Hepatocyte (in vitro differentiated cells): Measurements from ENCODE around the gene TMOD2.

ENCODE experiments used
- CTCF ChIP-seq: fragments of 200-600 bp; sonication (generic); IDR thresholded peaks from 2 replicates; pipeline ENCODE4 v1.5.1; 2016; ENCODE audit warnings: antibody characterized with exemption, mild to moderate bottlenecking; ENCODE audit not compliant: poor library complexity
- EZH2 ChIP-seq: fragments of 200-600 bp; sonication (generic); IDR thresholded peaks from 2 replicates; pipeline ENCODE4 v1.6.1; 2016; ENCODE audit warnings: antibody characterized with exemption, mild to moderate bottlenecking, borderline replicate concordance
- EZH2phosphoT487 ChIP-seq: fragments of 200-600 bp; sonication (generic); IDR thresholded peaks from one replicate; pipeline ENCODE4 v1.6.1; 2018; ENCODE audit warnings: antibody characterized with exemption, mild to moderate bottlenecking, low read depth, moderate library complexity; ENCODE audit not compliant: unreplicated experiment, severe bottlenecking

GRCh38 chr15:51775967-51776816 lies 24.8 kb downstream of the TMOD2 start:
- TF ChIP-seq CTCF (peak; percentile 74), EZH2 (no peak), EZH2phosphoT487 (no peak)
